ENCODE data around the gene SSH3. TPM values are rescaled to one million over a fixed set of nuclear protein-coding genes. Genes with fewer than 3 reads are reported as not detected.
A peak's percentile ranks its signal among the peaks of the same experiment; 100 is the strongest.

Gene SSH3
- total RNA-seq, 1 donor from 2014 or later, result 20.1 TPM

DNA sequence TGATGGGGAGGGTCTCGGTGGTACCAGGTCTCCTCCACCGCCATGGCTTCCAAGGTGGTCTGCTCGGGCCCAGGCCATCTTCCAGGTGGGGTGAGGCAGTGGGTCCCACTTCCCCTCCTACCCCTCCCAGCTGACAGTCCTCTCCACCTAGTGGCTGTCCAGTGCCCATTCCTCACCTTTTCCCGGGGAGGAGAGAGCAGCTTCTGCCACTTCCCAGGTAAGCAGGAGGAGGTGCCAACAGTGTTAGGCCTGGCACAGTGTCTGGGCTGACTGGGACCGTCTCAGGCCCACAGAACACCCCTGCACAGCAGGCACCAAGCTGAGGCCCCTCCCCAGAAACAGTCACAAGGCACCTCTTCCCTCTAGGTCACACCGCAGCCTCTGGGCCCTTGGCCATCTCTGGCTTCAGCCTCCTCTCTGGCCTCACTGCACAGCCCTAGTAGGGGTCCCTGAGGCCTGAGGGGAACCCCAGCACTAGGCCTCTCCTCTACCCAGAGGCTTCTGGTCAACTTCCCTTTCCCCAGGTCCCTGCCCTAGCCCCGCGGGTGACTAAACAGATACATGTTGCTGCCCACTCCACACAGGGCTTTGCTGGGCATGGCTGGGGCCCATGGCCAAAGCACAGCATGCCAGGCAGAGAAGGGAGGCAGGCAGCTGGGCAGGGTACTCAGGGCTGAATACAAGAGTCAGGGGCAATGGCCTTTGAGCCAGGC lies 16.6 kb upstream of the SSH3 start:
- H3K36me3 Mint-ChIP-seq (ENCODE audit: low read depth, unreplicated experiment), result peaks cover 6% of the 10 kb centered on the region
- peak overlapping the region; percentile 57 for H3K4me3 Mint-ChIP-seq (ENCODE audit: unreplicated experiment)
- peak overlapping the region; percentile 98 for H3K27ac Mint-ChIP-seq (ENCODE audit: unreplicated experiment)
- H3K4me2 ChIP-seq (ENCODE audit: low read length), result no peak overlapping the region
- peaks cover 23% of the 10 kb centered on the region for H3K79me2 ChIP-seq (ENCODE audit: insufficient read depth, low read length)
- peaks cover 18% of the 10 kb centered on the region for H3K36me3 ChIP-seq (ENCODE audit: insufficient read depth, low read length)
- TF ChIP-seq, protein P1, sequence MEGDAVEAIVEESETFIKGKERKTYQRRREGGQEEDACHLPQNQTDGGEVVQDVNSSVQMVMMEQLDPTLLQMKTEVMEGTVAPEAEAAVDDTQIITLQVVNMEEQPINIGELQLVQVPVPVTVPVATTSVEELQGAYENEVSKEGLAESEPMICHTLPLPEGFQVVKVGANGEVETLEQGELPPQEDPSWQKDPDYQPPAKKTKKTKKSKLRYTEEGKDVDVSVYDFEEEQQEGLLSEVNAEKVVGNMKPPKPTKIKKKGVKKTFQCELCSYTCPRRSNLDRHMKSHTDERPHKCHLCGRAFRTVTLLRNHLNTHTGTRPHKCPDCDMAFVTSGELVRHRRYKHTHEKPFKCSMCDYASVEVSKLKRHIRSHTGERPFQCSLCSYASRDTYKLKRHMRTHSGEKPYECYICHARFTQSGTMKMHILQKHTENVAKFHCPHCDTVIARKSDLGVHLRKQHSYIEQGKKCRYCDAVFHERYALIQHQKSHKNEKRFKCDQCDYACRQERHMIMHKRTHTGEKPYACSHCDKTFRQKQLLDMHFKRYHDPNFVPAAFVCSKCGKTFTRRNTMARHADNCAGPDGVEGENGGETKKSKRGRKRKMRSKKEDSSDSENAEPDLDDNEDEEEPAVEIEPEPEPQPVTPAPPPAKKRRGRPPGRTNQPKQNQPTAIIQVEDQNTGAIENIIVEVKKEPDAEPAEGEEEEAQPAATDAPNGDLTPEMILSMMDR (IDR thresholded peaks at IDR 0.05; ENCODE audit: insufficient read depth, low read depth, low read length), result no peak
- TF ChIP-seq EZH2 (IDR thresholded peaks at IDR 0.05; ENCODE audit: insufficient read depth, low read length), result no peak
- no peak overlapping the region for H3K4me3 ChIP-seq (ENCODE audit: insufficient read depth, low read depth, low read length)
- FAIRE-seq (no peak), DNase-seq (ENCODE audit: low read depth) (no peak)
- H3K4me1 ChIP-seq (ENCODE audit: insufficient read depth, low read length), result peaks cover 23% of the 10 kb centered on the region
- H3K27me3 Mint-ChIP-seq (ENCODE audit: low read depth, unreplicated experiment), result no peaks in the 10 kb centered on the region
- H2AFZ ChIP-seq (ENCODE audit: low read depth, low read length), result no peak overlapping the region
- H3K27me3 ChIP-seq (ENCODE audit: insufficient read depth, low read length), result no peaks in the 10 kb centered on the region
- peaks cover 13% of the 10 kb centered on the region for H3K4me1 Mint-ChIP-seq (ENCODE audit: low read depth, unreplicated experiment)
- peaks cover 16% of the 10 kb centered on the region for H4K20me1 ChIP-seq (ENCODE audit: insufficient read depth, low read length)
- H3K9me3 ChIP-seq (ENCODE audit: insufficient read depth, low read depth, low read length), result no peaks in the 10 kb centered on the region
- no peaks in the 10 kb centered on the region for H3K9me3 Mint-ChIP-seq (ENCODE audit: unreplicated experiment)
- no peak overlapping the region for H3K9ac ChIP-seq (ENCODE audit: low read length)
- H3K27ac ChIP-seq (ENCODE audit: low read depth, low read length), result no peak overlapping the region

DNA sequence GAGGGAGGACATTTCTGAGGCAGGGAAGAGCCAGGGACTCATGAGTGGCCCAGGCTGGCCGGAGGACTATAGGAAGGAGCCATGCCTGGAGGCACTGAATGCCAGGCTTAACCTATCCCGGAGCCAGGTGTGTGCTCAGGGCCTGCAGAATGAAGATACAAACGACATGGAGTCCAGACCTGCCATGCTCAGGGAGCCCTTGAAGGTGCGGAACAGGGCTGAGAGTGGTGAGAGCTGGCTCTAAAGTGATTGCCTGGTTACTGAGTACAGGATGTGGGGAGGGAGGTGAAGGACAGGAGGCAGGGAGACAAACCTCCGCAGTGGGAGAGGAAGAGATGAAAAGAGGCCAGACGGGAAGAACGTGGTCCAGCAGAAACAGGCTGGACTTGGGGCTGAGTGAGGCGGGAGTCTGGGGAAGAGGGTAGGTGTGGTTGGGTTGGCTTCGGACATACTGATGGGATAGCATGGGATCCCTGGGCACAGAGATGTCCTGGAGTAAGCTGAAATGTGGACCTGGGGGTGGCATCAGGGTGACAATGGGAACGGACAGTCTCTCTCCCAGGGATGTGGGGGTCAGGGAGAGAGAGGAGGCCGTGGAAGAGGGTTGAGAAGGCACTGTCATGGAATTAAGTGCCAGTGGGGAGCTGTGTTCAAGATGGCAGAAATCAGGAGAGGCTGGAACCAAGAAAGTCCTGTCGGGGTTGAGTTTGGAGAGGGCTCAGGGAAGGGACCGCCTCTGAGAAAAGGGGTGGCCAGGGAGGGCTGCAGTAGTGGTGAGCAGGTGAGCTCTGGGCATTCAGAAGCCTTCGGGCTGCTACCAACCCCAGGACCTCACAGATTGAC lies 15.8 kb upstream of the SSH3 start:
- no peak for TF ChIP-seq EZH2 (IDR thresholded peaks at IDR 0.05; ENCODE audit: insufficient read depth, low read length)
- TF ChIP-seq, protein P1 (IDR thresholded peaks at IDR 0.05; ENCODE audit: insufficient read depth, low read depth, low read length), result no peak
- H3K4me3 ChIP-seq (ENCODE audit: insufficient read depth, low read depth, low read length), result peak overlapping the region; percentile 73
- Mint-ChIP-seq H3K9me3 (ENCODE audit: unreplicated experiment) (no peaks in the 10 kb centered on the region), H3K4me1 (ENCODE audit: low read depth, unreplicated experiment) (peaks cover 14% of the 10 kb centered on the region), H3K27me3 (ENCODE audit: low read depth, unreplicated experiment) (no peaks in the 10 kb centered on the region), H3K27ac (ENCODE audit: unreplicated experiment) (peak overlapping the region; percentile 98), H3K36me3 (ENCODE audit: low read depth, unreplicated experiment) (peaks cover 10% of the 10 kb centered on the region), H3K4me3 (ENCODE audit: unreplicated experiment) (peak overlapping the region; percentile 79)
- FAIRE-seq (no peak), DNase-seq (ENCODE audit: low read depth) (no peak)
- H3K9me3 ChIP-seq (ENCODE audit: insufficient read depth, low read depth, low read length), result no peaks in the 10 kb centered on the region
- peak overlapping the region; percentile 75 for H3K9ac ChIP-seq (ENCODE audit: low read length)
- peaks cover 19% of the 10 kb centered on the region for H3K36me3 ChIP-seq (ENCODE audit: insufficient read depth, low read length)
- peaks cover 23% of the 10 kb centered on the region for H4K20me1 ChIP-seq (ENCODE audit: insufficient read depth, low read length)
- H3K4me1 ChIP-seq (ENCODE audit: insufficient read depth, low read length), result peaks cover 30% of the 10 kb centered on the region
- peak overlapping the region; percentile 70 for H3K27ac ChIP-seq (ENCODE audit: low read depth, low read length)
- H3K79me2 ChIP-seq (ENCODE audit: insufficient read depth, low read length), result peaks cover 30% of the 10 kb centered on the region
- H3K4me2 ChIP-seq (ENCODE audit: low read length), result peak overlapping the region; percentile 99
- H2AFZ ChIP-seq (ENCODE audit: low read depth, low read length), result peak overlapping the region; percentile 87
- H3K27me3 ChIP-seq (ENCODE audit: insufficient read depth, low read length), result no peaks in the 10 kb centered on the region
